ENCODE measurements around the gene DRAXIN. TPM values are rescaled to one million over a fixed set of nuclear protein-coding genes. Genes with fewer than 3 reads are reported as not detected.
A peak's percentile ranks its signal among the peaks of the same experiment; 100 is the strongest.

Gene DRAXIN
- total RNA-seq, 1 experiment from 2014 or later: 0.36 TPM

- Histone ChIP-seq H3K9me3 (no peaks in the 10 kb centered on the region), H3K36me3 (peaks cover 18% of the 10 kb centered on the region), H3K4me3 (no peak overlapping the region), H3K27me3 (no peaks in the 10 kb centered on the region)
- DNase-seq: no peak
Measured at GRCh38 chr1:11675325-11675724, 16.2 kb upstream of the DRAXIN start.

- peaks cover 18% of the 10 kb centered on the region for H3K36me3 ChIP-seq
- H3K4me3 ChIP-seq: no peak overlapping the region
- DNase-seq: no peak
- H3K9me3 ChIP-seq: no peaks in the 10 kb centered on the region
- no peaks in the 10 kb centered on the region for H3K27me3 ChIP-seq
Measured at GRCh38 chr1:11676386-11677103, 15.0 kb upstream of the DRAXIN start.

- no peak for DNase-seq
- Histone ChIP-seq H3K36me3 (peaks cover 15% of the 10 kb centered on the region), H3K27me3 (no peaks in the 10 kb centered on the region)
Measured at GRCh38 chr1:11678442-11678841, 13.1 kb upstream of the DRAXIN start.

GRCh38 chr1:11680270-11681070 is 11.0 kb upstream of the DRAXIN start:
- Histone ChIP-seq H3K27me3 (no peaks in the 10 kb centered on the region), H3K9me3 (no peaks in the 10 kb centered on the region), H3K4me3 (peak overlapping the region; percentile 78), H3K36me3 (peaks cover 7% of the 10 kb centered on the region)
- DNase-seq: no peak

More at GRCh38 chr1:11678442-11678841, 13.1 kb upstream of the DRAXIN start:
- Histone ChIP-seq H3K9me3 (no peaks in the 10 kb centered on the region), H3K4me3 (no peak overlapping the region)

GRCh38 chr1:11681071-11681771 is 10.3 kb upstream of the DRAXIN start, which contains the start of gene MAD2L2:
TSS of gene MAD2L2 (minus strand) at chr1:11681148. CDS start at chr1:11680601, 547 bp downstream.
- H3K27me3 ChIP-seq: no peaks in the 10 kb centered on the region
- no peaks in the 10 kb centered on the region for H3K9me3 ChIP-seq
- H3K36me3 ChIP-seq: peaks cover 5% of the 10 kb centered on the region
- DNase-seq: peak; percentile 91
- peak within 1 kb of the TSS; percentile 78 for H3K4me3 ChIP-seq

GRCh38 chr1:11682287-11682771 is 9.2 kb upstream of the DRAXIN start:
- no peak for DNase-seq
- Histone ChIP-seq H3K36me3 (peaks cover 5% of the 10 kb centered on the region), H3K27me3 (no peaks in the 10 kb centered on the region), H3K9me3 (no peaks in the 10 kb centered on the region), H3K4me3 (no peak overlapping the region)

GRCh38 chr1:11682799-11683198 is 8.7 kb upstream of the DRAXIN start:
- Histone ChIP-seq H3K36me3 (peaks cover 5% of the 10 kb centered on the region), H3K4me3 (no peak overlapping the region), H3K9me3 (no peaks in the 10 kb centered on the region), H3K27me3 (no peaks in the 10 kb centered on the region)
- DNase-seq: no peak

GRCh38 chr1:11684070-11684469 is 7.4 kb upstream of the DRAXIN start:
- H3K36me3 ChIP-seq: no peaks in the 10 kb centered on the region
- no peaks in the 10 kb centered on the region for H3K9me3 ChIP-seq
- DNase-seq: no peak
- H3K27me3 ChIP-seq: no peaks in the 10 kb centered on the region
- H3K4me3 ChIP-seq: no peak overlapping the region

GRCh38 chr1:11685210-11685752 is 6.2 kb upstream of the DRAXIN start:
- Histone ChIP-seq H3K4me3 (no peak overlapping the region), H3K9me3 (no peaks in the 10 kb centered on the region), H3K27me3 (no peaks in the 10 kb centered on the region), H3K36me3 (no peaks in the 10 kb centered on the region)
- DNase-seq: no peak

GRCh38 chr1:11688506-11688905 is 3.0 kb upstream of the DRAXIN start:
- Histone ChIP-seq H3K9me3 (no peaks in the 10 kb centered on the region), H3K36me3 (no peaks in the 10 kb centered on the region)
- DNase-seq: no peak

GRCh38 chr1:11690397-11691301 is 861 bp upstream of the DRAXIN start:
- Histone ChIP-seq H3K4me3 (no peak overlapping the region), H3K27me3 (peaks cover 8% of the 10 kb centered on the region), H3K9me3 (no peaks in the 10 kb centered on the region), H3K36me3 (no peaks in the 10 kb centered on the region)
- no peak for DNase-seq

More at GRCh38 chr1:11688506-11688905, 3.0 kb upstream of the DRAXIN start:
- H3K4me3 ChIP-seq: no peak overlapping the region
- peaks cover 8% of the 10 kb centered on the region for H3K27me3 ChIP-seq

- H3K9me3 ChIP-seq: no peaks in the 10 kb centered on the region
- no peaks in the 10 kb centered on the region for H3K36me3 ChIP-seq
- no peak for DNase-seq
- H3K27me3 ChIP-seq: peaks cover 8% of the 10 kb centered on the region
- no peak overlapping the region for H3K4me3 ChIP-seq
Measured at GRCh38 chr1:11691928-11692711, 610 bp downstream of the DRAXIN start.

GRCh38 chr1:11693024-11693590 is 1.6 kb downstream of the DRAXIN start:
- Histone ChIP-seq H3K36me3 (no peaks in the 10 kb centered on the region), H3K9me3 (no peaks in the 10 kb centered on the region), H3K27me3 (peaks cover 8% of the 10 kb centered on the region), H3K4me3 (no peak overlapping the region)
- peak; percentile 92 for DNase-seq

GRCh38 chr1:11693917-11694316 is 2.4 kb downstream of the DRAXIN start:
- H3K9me3 ChIP-seq: no peaks in the 10 kb centered on the region
- peaks cover 8% of the 10 kb centered on the region for H3K27me3 ChIP-seq
- DNase-seq: no peak

GRCh38 chr1:11695861-11696260 is 4.4 kb downstream of the DRAXIN start:
- peaks cover 8% of the 10 kb centered on the region for H3K27me3 ChIP-seq

More at GRCh38 chr1:11693917-11694316, 2.4 kb downstream of the DRAXIN start:
- Histone ChIP-seq H3K36me3 (no peaks in the 10 kb centered on the region), H3K4me3 (no peak overlapping the region)

More at GRCh38 chr1:11695861-11696260, 4.4 kb downstream of the DRAXIN start:
- no peak for DNase-seq
- H3K4me3 ChIP-seq: no peak overlapping the region
- H3K9me3 ChIP-seq: no peaks in the 10 kb centered on the region
- H3K36me3 ChIP-seq: no peaks in the 10 kb centered on the region
